Measurements from ENCODE around the gene GAB3.

- no peak for TF ChIP-seq POLR2A (IDR thresholded peaks at IDR 0.05; ENCODE audit: low read length)
- TF ChIP-seq SMC3 (IDR thresholded peaks at IDR 0.05) = no peak
- TF ChIP-seq CTCF (IDR thresholded peaks at IDR 0.05) = no peak
Observed at GRCh38 chrX:154731881-154732280, 19.0 kb downstream of the GAB3 start.

Measured in A549 (cell line).